DOHH2 (cell line): Measurements from ENCODE around the gene ZNHIT6.

Experiments used
- H3F3A ChIP-seq: fragments of 200-600 bp; sonication (generic), shearing (Covaris generic); 2 replicates; pipeline ENCODE4 v1.6.0; 2016; ENCODE audit warnings: antibody characterized with exemption, mild to moderate bottlenecking; ENCODE audit not compliant: control insufficient read depth, insufficient read depth
- H3K27ac ChIP-seq: fragments of 200-600 bp; sonication (generic); 2 replicates; pipeline ENCODE4 v1.5.1; 2014; ENCODE audit warnings: low read depth, mild to moderate bottlenecking, low read length, moderate library complexity
- H3K27me3 ChIP-seq: fragments of 200-600 bp; sonication (generic); 2 replicates; pipeline ENCODE4 v1.6.1; 2014; ENCODE audit warnings: mild to moderate bottlenecking, low read length, mixed read lengths; ENCODE audit not compliant: control insufficient read depth
- H3K36me3 ChIP-seq: fragments of 200-600 bp; sonication (generic); 2 replicates; pipeline ENCODE4 v1.6.1; 2014; ENCODE audit warnings: mild to moderate bottlenecking, low read length, moderate library complexity, mixed read lengths; ENCODE audit not compliant: control insufficient read depth
- H3K4me1 ChIP-seq: fragments of 200-600 bp; sonication (generic); 2 replicates; pipeline ENCODE4 v1.6.1; 2014; ENCODE audit warnings: mild to moderate bottlenecking, low read length, mixed read lengths; ENCODE audit not compliant: control insufficient read depth
- H3K4me2 ChIP-seq: fragments of 200-600 bp; sonication (generic); 2 replicates; pipeline ENCODE4 v1.6.0; 2014; ENCODE audit warnings: mild to moderate bottlenecking, low read length, moderate library complexity
- H3K4me3 ChIP-seq: fragments of 200-600 bp; sonication (generic); 2 replicates; pipeline ENCODE4 v1.5.1; 2014; ENCODE audit warnings: mild to moderate bottlenecking, low read length, mixed read lengths
- H3K79me2 ChIP-seq: fragments of 200-600 bp; sonication (generic); 2 replicates; pipeline ENCODE4 v1.6.1; 2014; ENCODE audit warnings: mild to moderate bottlenecking, low read length, mixed read lengths; ENCODE audit not compliant: control insufficient read depth
- H3K9me2 ChIP-seq: fragments of 200-600 bp; sonication (generic); replicated peaks from 2 replicates; pipeline ENCODE4 v1.6.1; 2014; ENCODE audit warnings: mild to moderate bottlenecking, low read length, mixed read lengths; ENCODE audit not compliant: control insufficient read depth
- H3K9me3 ChIP-seq: fragments of 200-600 bp; sonication (generic); 2 replicates; pipeline ENCODE4 v1.6.1; 2014; ENCODE audit warnings: antibody characterized with exemption, low read length, mixed read lengths; ENCODE audit not compliant: control insufficient read depth, insufficient read depth
- H4K20me1 ChIP-seq: fragments of 200-600 bp; sonication (generic); 2 replicates; pipeline ENCODE4 v1.6.0; 2014; ENCODE audit warnings: low read depth, mild to moderate bottlenecking, antibody characterized with exemption, low read length, moderate library complexity; ENCODE audit not compliant: control insufficient read depth, insufficient read depth
- CTCF ChIP-seq: fragments of 200-600 bp; sonication (generic); IDR thresholded peaks from one replicate; pipeline ENCODE4 v1.5.1; 2014; ENCODE audit warnings: antibody characterized with exemption, mild to moderate bottlenecking, low read depth, low read length; ENCODE audit not compliant: poor library complexity, severe bottlenecking
- EZH2phosphoT487 ChIP-seq: fragments of 200-600 bp; sonication (generic); IDR thresholded peaks from 2 replicates; pipeline ENCODE4 v1.6.1; 2017; ENCODE audit warnings: borderline replicate concordance, mild to moderate bottlenecking, antibody characterized with exemption, low read length, moderate library complexity, mixed read lengths

The ZNHIT6 gene

DNA sequence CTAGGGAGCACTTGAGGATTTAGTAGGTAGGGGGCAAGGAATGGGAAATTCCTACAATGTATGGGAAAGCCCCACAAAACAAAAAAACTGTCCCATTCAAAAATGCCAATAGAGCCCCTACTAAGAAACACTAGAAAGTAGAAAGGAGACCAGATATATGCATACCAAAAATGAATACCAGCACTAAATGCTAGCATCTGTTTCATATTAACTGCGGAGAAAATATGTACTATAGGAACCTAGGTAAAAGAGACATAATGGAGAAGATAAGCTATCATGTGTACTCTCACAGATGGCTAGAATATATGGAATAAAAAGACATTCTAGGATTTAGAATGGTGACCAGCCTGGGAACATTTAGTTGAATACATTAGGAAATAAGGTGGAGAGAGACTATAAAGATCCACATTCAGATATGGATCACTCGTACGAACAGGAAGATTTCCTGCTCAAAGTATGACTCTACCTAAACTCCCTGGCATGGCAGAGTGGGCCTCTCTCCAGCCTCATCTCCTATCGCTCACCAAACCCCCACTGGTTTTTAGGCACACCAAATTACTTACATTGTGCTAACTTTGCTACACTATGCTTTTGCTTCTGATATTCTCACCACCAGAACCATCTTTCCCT lies 18.3 kb downstream of the ZNHIT6 start:
- Histone ChIP-seq H3K4me2 (no peak overlapping the region), H3K27me3 (no peaks in the 10 kb centered on the region), H3K36me3 (peaks cover 53% of the 10 kb centered on the region), H4K20me1 (no peaks in the 10 kb centered on the region; the same call in 1 of the 2 replicates), H3K79me2 (peaks cover 39% of the 10 kb centered on the region), H3K4me1 (no peaks in the 10 kb centered on the region), H3F3A (no peaks in the 10 kb centered on the region), H3K27ac (no peak overlapping the region), H3K4me3 (no peak overlapping the region), H3K9me3 (no peaks in the 10 kb centered on the region), H3K9me2 (no peaks in the 10 kb centered on the region)
- TF ChIP-seq CTCF (no peak), EZH2phosphoT487 (no peak)

GRCh38 chr1:85683292-85684025 lies 24.8 kb downstream of the ZNHIT6 start:
- peaks cover 46% of the 10 kb centered on the region for H3K36me3 ChIP-seq

DNA sequence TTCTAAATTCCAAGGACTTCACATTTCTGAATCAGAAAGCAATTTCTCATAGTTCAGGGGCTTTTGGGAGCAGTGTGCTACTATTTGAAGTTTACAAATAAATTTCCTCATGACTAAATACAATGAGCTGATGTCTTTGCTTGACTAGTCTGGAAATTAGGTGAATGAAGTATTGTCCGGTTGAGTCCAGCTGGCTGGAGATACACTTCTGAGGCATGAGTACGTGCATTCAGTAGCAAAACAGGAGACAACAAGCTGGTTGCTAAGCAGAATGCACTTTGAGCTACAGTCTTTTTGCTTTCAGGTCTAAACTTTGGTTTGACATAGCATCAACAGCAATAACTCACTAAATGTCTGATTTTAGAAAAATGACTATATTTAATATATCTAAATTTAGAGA lies 27.1 kb downstream of the ZNHIT6 start:
- no peak for TF ChIP-seq CTCF
- no peak for TF ChIP-seq EZH2phosphoT487
- H4K20me1 ChIP-seq: no peaks in the 10 kb centered on the region

More at GRCh38 chr1:85683292-85684025, 24.8 kb downstream of the ZNHIT6 start:
- no peak overlapping the region for H3K4me2 ChIP-seq
- peaks cover 30% of the 10 kb centered on the region for H3K79me2 ChIP-seq
- no peaks in the 10 kb centered on the region for H3K27me3 ChIP-seq
- H3K4me1 ChIP-seq: no peaks in the 10 kb centered on the region
- H3K4me3 ChIP-seq: no peak overlapping the region
- no peak overlapping the region for H3K27ac ChIP-seq
- no peaks in the 10 kb centered on the region for H3K9me2 ChIP-seq
- H3K9me3 ChIP-seq: no peaks in the 10 kb centered on the region
- H3F3A ChIP-seq: no peaks in the 10 kb centered on the region
- TF ChIP-seq CTCF: no peak
- TF ChIP-seq EZH2phosphoT487: no peak
- H4K20me1 ChIP-seq: no peaks in the 10 kb centered on the region

More for the DNA sequence above, 27.1 kb downstream of the ZNHIT6 start:
- Histone ChIP-seq H3K27ac (no peak overlapping the region), H3F3A (no peaks in the 10 kb centered on the region), H3K4me2 (no peak overlapping the region), H3K27me3 (no peaks in the 10 kb centered on the region), H3K36me3 (peaks cover 58% of the 10 kb centered on the region), H3K4me1 (no peaks in the 10 kb centered on the region), H3K79me2 (peaks cover 22% of the 10 kb centered on the region), H3K9me2 (no peaks in the 10 kb centered on the region), H3K4me3 (no peak overlapping the region), H3K9me3 (no peaks in the 10 kb centered on the region)
